ENCODE results near the gene STX8.
A peak's percentile ranks its signal among the peaks of the same experiment; 100 is the strongest.
"Not testable (repeated sequence)": the region's sequence is repeated elsewhere in the genome, so short reads cannot be mapped to it uniquely, and the experiment has no call there.

Gene STX8

GRCh38 chr17:9575381-9576101 is at the start of gene STX8:
STX8 (minus strand) TSS chr17:9575820; CDS start chr17:9575808, 12 bp downstream.
- Mint-ChIP-seq H3K27me3 (no peaks in the 10 kb centered on the region), H3K9me3 (no peaks in the 10 kb centered on the region), H3K27ac (peak within 1 kb of the TSS; percentile 92), H3K4me3 (peak within 1 kb of the TSS; percentile 94), H3K4me1 (peaks cover 17% of the 10 kb centered on the region), H3K36me3 (no peaks in the 10 kb centered on the region)
- DNase-seq (ENCODE audit: low spot score in 2 of 2) (peak; percentile 60 to 72), ATAC-seq (ENCODE audit: low read depth) (peak; percentile 70)

GRCh38 chr17:9622961-9623360 is 47.3 kb upstream of the STX8 start:
- ATAC-seq (ENCODE audit: low read depth), result no peak
- Mint-ChIP-seq H3K36me3 (peaks cover 3% of the 10 kb centered on the region), H3K27me3 (no peaks in the 10 kb centered on the region), H3K4me3 (no peak overlapping the region), H3K4me1 (no peaks in the 10 kb centered on the region), H3K9me3 (peaks cover 26% of the 10 kb centered on the region), H3K27ac (no peak overlapping the region)
- no peak for DNase-seq (ENCODE audit: low spot score in 2 of 2)

GRCh38 chr17:9615486-9615885 is 39.9 kb upstream of the STX8 start:
- H3K27ac Mint-ChIP-seq, result no peak overlapping the region
- no peaks in the 10 kb centered on the region for H3K9me3 Mint-ChIP-seq
- no peaks in the 10 kb centered on the region for H3K36me3 Mint-ChIP-seq
- no peak overlapping the region for H3K4me3 Mint-ChIP-seq
- no peaks in the 10 kb centered on the region for H3K4me1 Mint-ChIP-seq
- DNase-seq (ENCODE audit: low spot score in 2 of 2), result no peak
- ATAC-seq (ENCODE audit: low read depth), result no peak
- H3K27me3 Mint-ChIP-seq, result peaks cover 4% of the 10 kb centered on the region

- ATAC-seq (ENCODE audit: low read depth), result no peak
- no peaks in the 10 kb centered on the region for H3K36me3 Mint-ChIP-seq
- H3K9me3 Mint-ChIP-seq, result peaks cover 2% of the 10 kb centered on the region
- peaks cover 4% of the 10 kb centered on the region for H3K27me3 Mint-ChIP-seq
- DNase-seq (ENCODE audit: low spot score in 2 of 2), result no peak
- H3K4me1 Mint-ChIP-seq, result no peaks in the 10 kb centered on the region
- no peak overlapping the region for H3K27ac Mint-ChIP-seq
- H3K4me3 Mint-ChIP-seq, result no peak overlapping the region
Observed at GRCh38 chr17:9612006-9612405, 36.4 kb upstream of the STX8 start.

GRCh38 chr17:9611557-9611956 is 35.9 kb upstream of the STX8 start:
- Mint-ChIP-seq H3K36me3 (no peaks in the 10 kb centered on the region), H3K4me3 (no peak overlapping the region), H3K9me3 (peaks cover 2% of the 10 kb centered on the region), H3K27ac (no peak overlapping the region), H3K27me3 (peaks cover 4% of the 10 kb centered on the region), H3K4me1 (no peaks in the 10 kb centered on the region)
- ATAC-seq (ENCODE audit: low read depth) (no peak), DNase-seq (ENCODE audit: low spot score in 2 of 2) (no peak)

- H3K27me3 Mint-ChIP-seq, result peaks cover 11% of the 10 kb centered on the region
- not testable (repeated sequence) for ATAC-seq (ENCODE audit: low read depth); H3K36me3 Mint-ChIP-seq; DNase-seq (ENCODE audit: low spot score in 2 of 2); H3K27ac Mint-ChIP-seq; H3K4me3 Mint-ChIP-seq; H3K9me3 Mint-ChIP-seq; H3K4me1 Mint-ChIP-seq
Observed at GRCh38 chr17:9607058-9607457, 31.4 kb upstream of the STX8 start.

- Mint-ChIP-seq H3K27me3 (peaks cover 9% of the 10 kb centered on the region), H3K36me3 (no peaks in the 10 kb centered on the region), H3K9me3 (peaks cover 2% of the 10 kb centered on the region)
Observed at GRCh38 chr17:9606453-9606852, 30.8 kb upstream of the STX8 start.

GRCh38 chr17:9604583-9604982 is 29.0 kb upstream of the STX8 start:
- ATAC-seq (ENCODE audit: low read depth); H3K27me3 Mint-ChIP-seq; H3K4me1 Mint-ChIP-seq; H3K9me3 Mint-ChIP-seq; H3K27ac Mint-ChIP-seq; DNase-seq (ENCODE audit: low spot score in 2 of 2); H3K4me3 Mint-ChIP-seq; H3K36me3 Mint-ChIP-seq: not testable (repeated sequence)

More at GRCh38 chr17:9606453-9606852, 30.8 kb upstream of the STX8 start:
- no peak overlapping the region for H3K4me3 Mint-ChIP-seq
- H3K4me1 Mint-ChIP-seq, result no peaks in the 10 kb centered on the region
- H3K27ac Mint-ChIP-seq, result no peak overlapping the region
- DNase-seq (ENCODE audit: low spot score in 2 of 2), result no peak
- ATAC-seq (ENCODE audit: low read depth), result no peak

GRCh38 chr17:9598661-9599060 is 23.0 kb upstream of the STX8 start:
- ATAC-seq (ENCODE audit: low read depth), result no peak
- no peak for DNase-seq (ENCODE audit: low spot score in 2 of 2)
- Mint-ChIP-seq H3K4me1 (no peaks in the 10 kb centered on the region), H3K27ac (no peak overlapping the region), H3K27me3 (peaks cover 12% of the 10 kb centered on the region), H3K36me3 (peaks cover 1% of the 10 kb centered on the region), H3K9me3 (no peaks in the 10 kb centered on the region), H3K4me3 (no peak overlapping the region)

- H3K27ac Mint-ChIP-seq; ATAC-seq (ENCODE audit: low read depth); H3K4me3 Mint-ChIP-seq; H3K9me3 Mint-ChIP-seq; DNase-seq (ENCODE audit: low spot score in 2 of 2); H3K36me3 Mint-ChIP-seq; H3K4me1 Mint-ChIP-seq: not testable (repeated sequence)
- H3K27me3 Mint-ChIP-seq, result peaks cover 13% of the 10 kb centered on the region
Observed at GRCh38 chr17:9597638-9598037, 22.0 kb upstream of the STX8 start.

- no peak overlapping the region for H3K4me3 Mint-ChIP-seq
- H3K27ac Mint-ChIP-seq, result no peak overlapping the region
- peaks cover 3% of the 10 kb centered on the region for H3K36me3 Mint-ChIP-seq
- ATAC-seq (ENCODE audit: low read depth), result no peak
- DNase-seq (ENCODE audit: low spot score in 2 of 2), result no peak
- H3K9me3 Mint-ChIP-seq, result peaks cover 2% of the 10 kb centered on the region
- peaks cover 15% of the 10 kb centered on the region for H3K27me3 Mint-ChIP-seq
- no peaks in the 10 kb centered on the region for H3K4me1 Mint-ChIP-seq
Observed at GRCh38 chr17:9594065-9594464, 18.4 kb upstream of the STX8 start.

- DNase-seq (ENCODE audit: low spot score in 2 of 2) (no peak), ATAC-seq (ENCODE audit: low read depth) (no peak)
- peaks cover 7% of the 10 kb centered on the region for H3K27me3 Mint-ChIP-seq
- no peak overlapping the region for H3K4me3 Mint-ChIP-seq
- H3K27ac Mint-ChIP-seq, result no peak overlapping the region
- no peaks in the 10 kb centered on the region for H3K4me1 Mint-ChIP-seq
- H3K9me3 Mint-ChIP-seq, result peaks cover 9% of the 10 kb centered on the region
- H3K36me3 Mint-ChIP-seq, result peaks cover 4% of the 10 kb centered on the region
Observed at GRCh38 chr17:9587969-9588656, 12.5 kb upstream of the STX8 start.

GRCh38 chr17:9577373-9577709 is 1.7 kb upstream of the STX8 start:
- DNase-seq (ENCODE audit: low spot score in 2 of 2), result no peak
- Mint-ChIP-seq H3K27me3 (no peaks in the 10 kb centered on the region), H3K4me3 (peak overlapping the region; percentile 90), H3K9me3 (no peaks in the 10 kb centered on the region), H3K27ac (no peak overlapping the region), H3K4me1 (peaks cover 17% of the 10 kb centered on the region), H3K36me3 (no peaks in the 10 kb centered on the region)
- no peak for ATAC-seq (ENCODE audit: low read depth)

- Mint-ChIP-seq H3K4me3 (peak within 1 kb of the TSS; percentile 94), H3K27me3 (no peaks in the 10 kb centered on the region), H3K36me3 (no peaks in the 10 kb centered on the region), H3K27ac (peak within 1 kb of the TSS; percentile 92), H3K9me3 (no peaks in the 10 kb centered on the region), H3K4me1 (peaks cover 17% of the 10 kb centered on the region)
- ATAC-seq (ENCODE audit: low read depth), result peak; percentile 76
- peak; percentile 66 to 70 for DNase-seq (ENCODE audit: low spot score in 2 of 2)
Observed at GRCh38 chr17:9576521-9577372, 1.1 kb upstream of the STX8 start, which contains the start of gene CFAP52. CFAP52 (plus strand) TSS chr17:9576642; CDS start chr17:9576696, 54 bp downstream.

All from memory B cell (primary cell).